Measurements from ENCODE around the gene NR1H2.

Gene NR1H2

DNA sequence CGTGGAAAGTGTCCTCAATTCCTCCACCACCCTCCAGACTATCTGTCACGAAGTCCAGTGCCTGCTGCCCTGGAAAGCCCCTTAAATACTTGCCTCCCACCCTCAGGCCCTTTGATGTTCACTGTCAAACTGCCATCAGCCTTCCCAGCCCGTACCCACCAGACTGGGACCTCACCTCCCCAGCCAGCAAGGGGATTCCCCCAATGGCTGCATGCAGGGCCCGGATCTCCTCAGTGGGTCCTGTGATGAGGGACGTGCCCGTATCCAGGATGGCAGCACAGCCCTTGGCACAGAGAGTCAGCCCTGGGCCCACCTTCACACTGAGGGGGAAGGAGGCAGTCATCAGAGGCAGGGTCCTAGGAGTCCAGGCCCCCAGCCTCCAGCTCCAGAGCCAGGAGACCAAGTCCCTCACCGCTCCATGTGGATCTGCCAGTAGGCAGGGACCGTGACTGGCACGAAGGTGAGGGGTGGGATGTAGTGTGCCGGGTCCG, 16.9 kb upstream of the NR1H2 start:
- Mint-ChIP-seq H3K9me3 (no peaks in the 10 kb centered on the region), H3K36me3 (ENCODE audit: low read depth) (peaks cover 7% of the 10 kb centered on the region), H3K4me3 (peak overlapping the region; percentile 82), H3K27me3 (no peaks in the 10 kb centered on the region), H3K27ac (peak overlapping the region; percentile 91), H3K4me1 (ENCODE audit: low read depth) (peaks cover 72% of the 10 kb centered on the region)

DNA sequence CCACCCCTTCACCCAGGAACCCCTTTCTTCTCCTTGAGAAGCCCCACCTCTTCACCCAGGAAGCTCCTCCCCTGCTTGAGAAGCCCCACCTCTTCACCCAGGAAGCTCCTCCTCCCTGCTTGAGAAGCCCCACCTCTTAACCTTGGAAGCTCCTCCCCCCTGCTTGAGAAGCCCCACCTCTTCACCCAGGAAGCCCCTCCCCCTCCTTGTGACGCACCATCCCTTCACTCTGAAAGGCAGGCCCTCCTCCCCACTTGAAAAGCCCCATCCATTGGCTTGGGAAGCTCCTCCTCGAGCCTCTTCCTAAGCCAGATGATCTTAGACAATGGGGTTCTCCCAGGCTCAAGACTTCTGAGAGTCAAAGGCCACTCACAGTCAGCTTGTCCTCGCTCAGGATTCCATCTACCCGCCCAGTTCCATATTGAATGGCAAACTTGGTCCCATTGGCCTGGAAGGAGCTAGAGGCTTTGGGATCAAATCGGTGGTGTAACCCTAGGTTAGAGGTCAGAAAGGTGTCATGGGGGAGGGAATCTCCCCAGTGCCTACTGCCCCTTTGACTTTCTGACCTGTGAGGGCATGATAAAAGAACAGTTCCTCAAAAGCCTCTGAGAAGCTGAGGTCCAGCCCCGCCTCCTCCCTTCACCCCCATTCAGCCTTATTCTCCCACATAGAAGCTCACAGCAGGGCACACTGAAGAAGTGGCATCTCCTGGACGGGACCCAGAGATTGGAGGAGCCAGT, 14.8 kb upstream of the NR1H2 start:
- H3K9me3 Mint-ChIP-seq: no peaks in the 10 kb centered on the region
- H3K4me3 Mint-ChIP-seq: peak overlapping the region; percentile 54
- peaks cover 7% of the 10 kb centered on the region for H3K36me3 Mint-ChIP-seq (ENCODE audit: low read depth)
- no peaks in the 10 kb centered on the region for H3K27me3 Mint-ChIP-seq
- peak overlapping the region; percentile 87 for H3K27ac Mint-ChIP-seq
- H3K4me1 Mint-ChIP-seq (ENCODE audit: low read depth): peaks cover 90% of the 10 kb centered on the region

DNA sequence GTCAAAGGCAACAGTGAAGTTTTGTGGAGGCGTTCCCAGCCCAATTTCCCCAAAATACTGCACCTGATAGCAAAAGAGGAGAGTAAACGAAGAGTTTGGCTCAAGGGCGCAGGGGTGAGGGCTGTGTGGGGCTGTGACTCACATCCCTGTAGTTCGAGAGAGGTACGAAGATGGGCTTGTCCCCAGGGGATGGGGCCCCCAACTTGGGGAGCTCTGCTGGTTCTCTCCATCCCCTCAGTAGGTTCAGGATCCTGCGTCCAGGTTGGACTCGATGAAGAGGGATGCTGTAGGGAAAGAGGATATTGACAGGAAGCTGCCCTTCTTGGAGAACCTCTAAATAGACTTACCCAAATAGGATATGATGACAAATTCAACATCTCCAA, 14.2 kb upstream of the NR1H2 start:
- H3K4me1 Mint-ChIP-seq (ENCODE audit: low read depth): peaks cover 91% of the 10 kb centered on the region
- peak overlapping the region; percentile 54 for H3K4me3 Mint-ChIP-seq
- H3K27me3 Mint-ChIP-seq: no peaks in the 10 kb centered on the region
- H3K9me3 Mint-ChIP-seq: no peaks in the 10 kb centered on the region
- peak overlapping the region; percentile 87 for H3K27ac Mint-ChIP-seq
- H3K36me3 Mint-ChIP-seq (ENCODE audit: low read depth): peaks cover 7% of the 10 kb centered on the region

DNA sequence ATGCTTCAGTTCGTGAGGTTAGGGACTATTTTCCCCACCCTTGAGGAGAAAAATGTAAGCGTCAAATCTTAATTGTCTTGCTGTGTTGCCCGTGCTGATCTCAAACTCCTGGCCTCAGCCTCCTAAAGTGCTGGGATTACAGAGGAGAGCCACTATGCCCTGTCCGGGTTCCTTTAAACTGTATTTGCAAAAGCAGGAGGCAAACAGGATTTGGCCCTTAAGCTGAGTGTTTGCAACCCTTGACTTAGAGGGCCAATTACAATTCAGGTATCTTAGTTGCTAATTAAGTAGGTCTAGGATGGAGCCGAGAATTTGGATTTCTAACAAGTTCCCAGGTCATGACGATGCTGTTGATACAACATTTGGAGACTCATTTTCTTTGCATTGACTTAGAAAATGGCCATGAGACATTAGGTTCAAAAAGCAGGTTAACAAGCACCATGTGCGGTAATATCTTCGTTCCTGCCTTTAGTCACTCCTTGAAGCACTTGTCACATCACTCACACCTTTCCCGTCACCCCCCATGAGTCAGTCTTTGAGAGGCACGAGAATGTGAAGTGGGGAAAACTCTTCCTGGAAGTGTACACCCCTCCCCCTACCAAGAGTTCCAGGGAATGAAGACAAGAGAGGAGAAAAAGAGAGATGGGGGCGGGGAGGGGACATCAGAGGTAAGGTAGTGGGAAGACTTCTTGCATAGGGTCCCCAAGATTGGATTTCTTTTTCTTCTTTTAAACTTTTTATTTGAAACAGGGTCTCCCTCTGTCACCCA, 13.4 kb upstream of the NR1H2 start:
- H3K27me3 Mint-ChIP-seq: no peaks in the 10 kb centered on the region
- H3K9me3 Mint-ChIP-seq: no peaks in the 10 kb centered on the region
- H3K4me1 Mint-ChIP-seq (ENCODE audit: low read depth): peaks cover 90% of the 10 kb centered on the region
- peaks cover 7% of the 10 kb centered on the region for H3K36me3 Mint-ChIP-seq (ENCODE audit: low read depth)
- H3K27ac Mint-ChIP-seq: peak overlapping the region; percentile 87
- peak overlapping the region; percentile 30 for H3K4me3 Mint-ChIP-seq

DNA sequence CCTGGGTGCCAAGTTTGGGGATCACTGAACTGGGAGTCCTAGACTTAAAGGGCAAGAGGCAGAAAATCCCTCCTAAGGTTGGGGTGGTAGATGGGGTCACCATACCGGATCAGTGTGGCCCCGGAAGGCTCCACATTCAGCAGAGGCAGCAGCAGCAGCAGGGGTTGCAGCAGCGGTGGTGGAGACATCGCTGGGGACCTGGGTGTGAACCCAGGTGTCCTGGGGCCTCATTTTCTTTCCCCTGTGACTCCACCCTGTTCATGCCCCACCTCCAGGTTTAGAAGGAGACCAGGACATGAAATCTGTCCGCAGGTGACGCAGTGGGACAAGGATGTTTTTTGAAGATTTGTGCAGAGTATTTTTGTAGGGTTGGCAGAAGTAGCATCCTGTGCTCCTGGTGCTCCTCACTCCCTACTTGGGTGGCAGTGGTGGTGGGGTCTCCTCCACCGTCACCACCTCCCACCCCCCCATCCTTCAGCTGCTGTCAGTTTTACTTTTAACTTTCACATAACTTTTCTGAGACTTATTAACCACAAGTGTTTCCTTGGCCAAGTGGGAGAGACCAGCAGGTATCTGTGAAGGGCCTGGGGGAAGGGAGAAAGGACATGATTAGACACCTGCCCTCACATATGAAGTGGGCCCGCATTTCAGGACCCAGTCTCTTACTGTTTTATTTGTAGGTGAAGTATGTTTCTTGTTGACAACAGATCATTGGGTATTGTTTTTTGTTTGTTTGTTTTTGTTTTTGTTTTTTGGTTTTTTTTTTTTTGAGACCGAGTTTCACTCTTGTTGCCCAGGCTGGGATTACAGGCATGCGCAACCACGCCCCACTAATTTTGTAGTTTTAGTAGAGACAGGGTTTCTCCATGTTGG, 10.6 kb upstream of the NR1H2 start, which contains the start of gene NAPSA:
NAPSA (minus strand) TSS at position 206 of the 873 bp plus-strand sequence; CDS start at position 188, 18 bp downstream.
- Mint-ChIP-seq H3K36me3 (ENCODE audit: low read depth) (peaks cover 7% of the 10 kb centered on the region), H3K4me3 (peak within 1 kb of the TSS; percentile 80)

DNA sequence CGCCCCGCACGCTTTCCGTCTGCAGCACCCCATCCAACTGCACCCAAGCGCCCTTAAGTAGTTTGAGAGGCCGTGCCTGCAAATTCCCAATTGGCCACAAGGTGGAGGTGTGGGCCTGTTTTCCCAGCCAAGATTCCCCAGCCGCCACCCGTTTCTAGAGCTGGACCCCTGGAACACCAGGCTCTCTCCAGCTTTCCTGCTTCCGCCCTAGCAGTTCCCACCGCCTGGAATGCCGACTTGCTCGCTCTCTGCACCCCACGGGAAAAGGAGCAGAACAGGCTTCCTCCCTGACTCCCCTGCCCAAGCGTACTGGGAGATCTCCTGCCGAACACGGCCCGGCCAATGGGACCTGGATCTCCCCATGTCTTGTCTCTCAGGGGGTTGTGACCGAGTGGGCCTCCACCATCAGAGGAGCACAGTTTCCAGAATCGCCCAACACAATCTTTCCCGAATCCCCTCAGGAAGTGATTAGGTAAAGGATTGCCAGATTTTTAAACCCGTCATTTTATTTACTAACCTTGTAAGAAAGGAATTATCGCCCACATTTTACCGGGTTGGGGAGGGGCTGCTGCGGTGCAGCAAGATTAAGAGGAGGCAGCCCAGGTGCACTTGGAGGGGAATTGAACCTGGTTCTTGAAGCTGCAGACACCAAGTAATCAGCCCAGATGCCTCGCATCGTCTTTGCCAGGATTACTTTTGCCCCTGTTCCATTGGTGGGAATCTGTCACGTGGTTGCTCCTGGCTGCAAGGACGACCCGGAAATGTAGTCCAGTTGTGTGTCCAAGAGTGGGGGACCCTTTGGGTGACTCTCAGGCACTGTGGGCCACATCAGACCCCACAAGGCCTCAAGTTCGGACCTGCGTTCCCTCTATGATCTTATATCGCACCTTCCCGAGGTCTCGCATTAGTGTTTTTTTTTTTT, 7.3 kb upstream of the NR1H2 start:
- peak overlapping the region; percentile 91 for H3K27ac Mint-ChIP-seq
- H3K36me3 Mint-ChIP-seq (ENCODE audit: low read depth): no peaks in the 10 kb centered on the region
- no peaks in the 10 kb centered on the region for H3K9me3 Mint-ChIP-seq
- H3K4me1 Mint-ChIP-seq (ENCODE audit: low read depth): peaks cover 48% of the 10 kb centered on the region
- H3K27me3 Mint-ChIP-seq: no peaks in the 10 kb centered on the region
- peak overlapping the region; percentile 83 for H3K4me3 Mint-ChIP-seq

More for the DNA sequence above, 10.6 kb upstream of the NR1H2 start, which contains the start of gene NAPSA:
- no peaks in the 10 kb centered on the region for H3K27me3 Mint-ChIP-seq
- H3K4me1 Mint-ChIP-seq (ENCODE audit: low read depth): peaks cover 79% of the 10 kb centered on the region
- peak within 1 kb of the TSS; percentile 96 for H3K27ac Mint-ChIP-seq
- H3K9me3 Mint-ChIP-seq: no peaks in the 10 kb centered on the region

DNA sequence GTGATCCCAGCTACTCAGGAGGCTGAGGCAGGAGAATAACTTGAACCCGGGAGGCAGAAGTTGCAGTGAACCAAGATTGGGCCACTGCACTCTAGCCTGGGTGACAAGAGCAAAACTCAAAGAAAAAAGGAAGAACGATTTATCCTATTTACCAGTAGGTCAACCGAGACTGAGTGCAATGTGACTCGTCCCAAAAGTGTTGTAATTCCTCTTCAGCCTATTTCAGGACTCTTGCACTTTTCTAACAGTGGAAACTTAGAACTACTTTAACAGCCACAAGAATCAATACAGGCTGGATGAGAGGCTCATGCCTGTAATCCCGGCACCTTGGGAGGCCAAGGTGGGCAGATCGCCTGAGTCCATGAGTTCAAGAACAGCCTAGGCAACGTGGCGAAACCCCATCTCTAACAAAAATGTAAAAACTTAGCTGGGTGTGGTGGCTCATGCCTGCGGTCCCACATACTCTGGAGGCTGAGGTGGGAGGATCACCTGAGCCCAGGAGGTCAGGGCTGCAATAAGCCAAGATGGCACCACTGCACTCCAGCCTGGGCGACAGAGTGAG, 4.3 kb upstream of the NR1H2 start:
- Mint-ChIP-seq H3K36me3 (ENCODE audit: low read depth) (no peaks in the 10 kb centered on the region), H3K9me3 (no peaks in the 10 kb centered on the region), H3K27me3 (no peaks in the 10 kb centered on the region), H3K4me1 (ENCODE audit: low read depth) (peaks cover 38% of the 10 kb centered on the region), H3K4me3 (no peak overlapping the region), H3K27ac (no peak overlapping the region)

DNA sequence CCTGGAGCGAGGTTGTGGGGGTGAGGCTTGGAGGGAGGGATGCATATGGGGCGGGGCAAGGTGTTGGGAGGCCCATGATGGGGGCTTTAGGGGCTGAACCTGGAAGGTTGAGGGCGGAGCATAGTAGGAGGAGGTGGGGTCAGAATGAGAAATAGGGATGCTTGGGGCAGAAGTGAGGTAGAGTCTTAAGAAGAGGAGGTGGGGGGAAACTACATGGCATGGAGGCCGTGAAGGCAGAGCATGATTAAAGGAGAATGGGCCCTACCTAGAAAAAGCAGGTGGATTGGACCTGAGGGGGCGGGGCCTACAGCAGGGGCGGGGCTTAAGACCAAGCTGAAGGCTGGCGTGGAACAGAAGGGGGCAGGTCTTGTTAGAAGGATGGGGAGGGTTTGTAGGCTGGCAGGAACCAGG, 799 bp downstream of the NR1H2 start:
- Mint-ChIP-seq H3K36me3 (ENCODE audit: low read depth) (peaks cover 35% of the 10 kb centered on the region), H3K9me3 (no peaks in the 10 kb centered on the region)

DNA sequence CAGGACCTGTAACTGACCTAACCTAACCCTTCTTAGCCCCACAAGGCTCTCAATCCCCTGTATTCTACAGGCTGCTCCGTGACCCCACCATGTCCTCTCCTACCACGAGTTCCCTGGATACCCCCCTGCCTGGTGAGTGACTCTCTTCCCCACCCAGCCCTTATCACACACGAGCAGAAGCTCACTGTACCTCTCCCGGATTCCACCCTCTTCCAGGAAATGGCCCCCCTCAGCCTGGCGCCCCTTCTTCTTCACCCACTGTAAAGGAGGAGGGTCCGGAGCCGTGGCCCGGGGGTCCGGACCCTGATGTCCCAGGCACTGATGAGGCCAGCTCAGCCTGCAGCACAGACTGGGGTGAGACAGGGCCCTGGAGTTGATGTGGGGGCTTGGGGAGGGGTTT, 1.3 kb downstream of the NR1H2 start:
- peaks cover 23% of the 10 kb centered on the region for H3K4me1 Mint-ChIP-seq (ENCODE audit: low read depth)
- H3K27me3 Mint-ChIP-seq: no peaks in the 10 kb centered on the region
- H3K36me3 Mint-ChIP-seq (ENCODE audit: low read depth): peaks cover 35% of the 10 kb centered on the region
- H3K27ac Mint-ChIP-seq: no peak overlapping the region
- no peaks in the 10 kb centered on the region for H3K9me3 Mint-ChIP-seq
- peak overlapping the region; percentile 90 for H3K4me3 Mint-ChIP-seq

More for the DNA sequence above, 799 bp downstream of the NR1H2 start:
- peak overlapping the region; percentile 65 for H3K27ac Mint-ChIP-seq
- H3K27me3 Mint-ChIP-seq: no peaks in the 10 kb centered on the region
- peak overlapping the region; percentile 90 for H3K4me3 Mint-ChIP-seq
- peaks cover 23% of the 10 kb centered on the region for H3K4me1 Mint-ChIP-seq (ENCODE audit: low read depth)

DNA sequence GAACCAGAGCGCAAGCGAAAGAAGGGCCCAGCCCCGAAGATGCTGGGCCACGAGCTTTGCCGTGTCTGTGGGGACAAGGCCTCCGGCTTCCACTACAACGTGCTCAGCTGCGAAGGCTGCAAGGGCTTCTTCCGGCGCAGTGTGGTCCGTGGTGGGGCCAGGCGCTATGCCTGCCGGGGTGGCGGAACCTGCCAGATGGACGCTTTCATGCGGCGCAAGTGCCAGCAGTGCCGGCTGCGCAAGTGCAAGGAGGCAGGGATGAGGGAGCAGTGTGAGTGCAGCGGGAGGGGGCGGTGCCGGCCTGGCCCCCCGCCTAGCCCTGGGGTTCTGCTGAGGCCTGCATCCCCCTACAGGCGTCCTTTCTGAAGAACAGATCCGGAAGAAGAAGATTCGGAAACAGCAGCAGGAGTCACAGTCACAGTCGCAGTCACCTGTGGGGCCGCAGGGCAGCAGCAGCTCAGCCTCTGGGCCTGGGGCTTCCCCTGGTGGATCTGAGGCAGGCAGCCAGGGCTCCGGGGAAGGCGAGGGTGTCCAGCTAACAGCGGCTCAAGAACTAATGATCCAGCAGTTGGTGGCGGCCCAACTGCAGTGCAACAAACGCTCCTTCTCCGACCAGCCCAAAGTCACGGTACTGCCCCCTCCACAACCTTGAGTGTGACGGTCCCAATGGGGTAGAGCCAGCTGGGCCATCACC, 2.1 kb downstream of the NR1H2 start:
- Mint-ChIP-seq H3K36me3 (ENCODE audit: low read depth) (peaks cover 40% of the 10 kb centered on the region), H3K4me1 (ENCODE audit: low read depth) (peaks cover 26% of the 10 kb centered on the region), H3K27me3 (no peaks in the 10 kb centered on the region), H3K4me3 (peak overlapping the region; percentile 35), H3K27ac (no peak overlapping the region), H3K9me3 (no peaks in the 10 kb centered on the region)

DNA sequence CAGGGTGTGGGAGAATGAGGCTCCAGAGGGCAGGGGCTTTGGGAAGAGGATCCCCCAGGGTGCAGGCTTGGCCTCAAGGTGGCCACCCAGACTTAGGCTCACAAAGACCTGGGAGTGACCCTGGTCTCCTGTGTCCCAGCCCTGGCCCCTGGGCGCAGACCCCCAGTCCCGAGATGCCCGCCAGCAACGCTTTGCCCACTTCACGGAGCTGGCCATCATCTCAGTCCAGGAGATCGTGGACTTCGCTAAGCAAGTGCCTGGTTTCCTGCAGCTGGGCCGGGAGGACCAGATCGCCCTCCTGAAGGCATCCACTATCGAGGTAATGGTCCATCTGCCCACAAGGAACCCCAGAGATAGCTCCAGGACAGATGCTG, 2.6 kb downstream of the NR1H2 start:
- H3K9me3 Mint-ChIP-seq: no peaks in the 10 kb centered on the region
- H3K4me3 Mint-ChIP-seq: no peak overlapping the region
- H3K36me3 Mint-ChIP-seq (ENCODE audit: low read depth): peaks cover 43% of the 10 kb centered on the region
- no peak overlapping the region for H3K27ac Mint-ChIP-seq
- H3K4me1 Mint-ChIP-seq (ENCODE audit: low read depth): peaks cover 31% of the 10 kb centered on the region
- H3K27me3 Mint-ChIP-seq: no peaks in the 10 kb centered on the region

DNA sequence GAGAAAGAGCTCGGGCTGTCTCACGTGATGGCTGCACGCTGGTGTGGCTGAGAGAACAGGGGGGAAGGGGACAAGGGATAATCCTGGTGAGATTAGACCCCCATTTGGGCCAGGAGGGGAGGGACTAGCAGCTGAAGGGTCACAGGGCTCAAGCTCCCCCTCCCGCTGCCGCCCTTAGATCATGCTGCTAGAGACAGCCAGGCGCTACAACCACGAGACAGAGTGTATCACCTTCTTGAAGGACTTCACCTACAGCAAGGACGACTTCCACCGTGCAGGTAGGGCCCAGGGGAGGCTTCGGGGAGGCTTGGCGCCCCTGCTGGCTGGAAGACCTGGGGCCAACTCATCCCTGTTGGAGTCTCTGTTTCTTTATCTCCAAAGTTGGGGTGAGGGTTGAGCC, 3.3 kb downstream of the NR1H2 start:
- peaks cover 45% of the 10 kb centered on the region for H3K36me3 Mint-ChIP-seq (ENCODE audit: low read depth)
- no peak overlapping the region for H3K27ac Mint-ChIP-seq
- H3K9me3 Mint-ChIP-seq: no peaks in the 10 kb centered on the region
- H3K4me3 Mint-ChIP-seq: no peak overlapping the region
- no peaks in the 10 kb centered on the region for H3K27me3 Mint-ChIP-seq
- peaks cover 34% of the 10 kb centered on the region for H3K4me1 Mint-ChIP-seq (ENCODE audit: low read depth)

DNA sequence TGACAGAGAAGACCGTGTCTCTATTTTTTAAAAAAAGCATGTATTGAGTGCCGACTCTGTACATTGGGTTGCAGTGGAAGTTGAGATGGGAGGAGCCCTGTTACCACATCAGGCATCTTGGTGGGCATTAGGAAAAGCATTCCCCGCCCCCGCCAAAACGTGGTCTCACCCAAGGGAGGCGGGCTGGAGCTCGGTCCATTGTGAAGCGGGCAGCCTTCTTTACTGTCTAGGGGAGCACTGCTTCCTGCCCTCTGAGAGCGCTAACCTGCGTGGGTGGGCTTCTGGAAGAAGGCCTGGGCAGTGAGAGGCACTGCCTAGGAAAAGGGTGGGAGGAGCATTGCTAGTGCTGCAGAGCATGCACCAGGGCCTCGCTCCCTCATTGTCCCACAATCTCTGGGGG, 3.9 kb downstream of the NR1H2 start:
- Mint-ChIP-seq H3K27me3 (no peaks in the 10 kb centered on the region), H3K9me3 (no peaks in the 10 kb centered on the region), H3K36me3 (ENCODE audit: low read depth) (peaks cover 50% of the 10 kb centered on the region), H3K27ac (no peak overlapping the region), H3K4me3 (no peak overlapping the region), H3K4me1 (ENCODE audit: low read depth) (peaks cover 37% of the 10 kb centered on the region)

Measured in stimulated activated naive CD8-positive, alpha-beta T cell treated with anti-CD3 and anti-CD28 coated beads, Interleukin-15, Interleukin-2, amounts not matched to agents 100 ng/mL and 50 ng/mL, for 24 hours (primary cell).